ENCODE results near the gene PACSIN1. TPM values are rescaled to one million over a fixed set of nuclear protein-coding genes. Genes with fewer than 3 reads are reported as not detected.

The PACSIN1 gene
- total and polyA plus RNA-seq, 2 of the 4 experiments (the other 2 are of a cell fraction), result 0.02 TPM; not detected in 1

- dilution Hi-C loops (cut with HindIII; ENCODE audit: low sequenced_read_pairs, unreplicated experiment), result no loop called here
- Histone ChIP-seq H3K56ac (ENCODE audit: extremely low read depth, insufficient read depth, low read length) (peak overlapping the region; percentile 84; the same call in 1 of the 2 replicates), H3K79me1 (ENCODE audit: low read depth in 1 of 2, low read length in 2 of 2) (peaks cover 31 to 48% of the 10 kb centered on the region in 2 experiments), H3K4me2 (ENCODE audit: low read depth, low read length) (peak overlapping the region; percentile 94), H3K9me1 (ENCODE audit: insufficient read depth, low read length) (no peaks in the 10 kb centered on the region), H2BK5ac (ENCODE audit: low read depth, low read length, poor library complexity, severe bottlenecking) (peak overlapping the region; percentile 55), H3K9ac (ENCODE audit: low read depth, low read length) (peak overlapping the region; percentile 97), H4K91ac (ENCODE audit: insufficient read depth, low read depth, low read length) (peak overlapping the region; percentile 86; the same call in 1 of the 2 replicates), H3K9me3 (ENCODE audit: control insufficient read depth, insufficient read depth, low read length) (no peaks in the 10 kb centered on the region), H3K23ac (ENCODE audit: low read depth, low read length) (peak overlapping the region; percentile 98), H2BK15ac (ENCODE audit: low read depth, low read length) (no peak overlapping the region), H3K27me3 (ENCODE audit: control insufficient read depth, insufficient read depth, low read length) (no peaks in the 10 kb centered on the region; the same call in 1 of the 2 replicates), H4K8ac (ENCODE audit: low read depth in 2 of 2, low read length in 2 of 2) (peak overlapping the region; percentile 59 to 80), H4K20me1 (ENCODE audit: insufficient read depth, low read length) (peaks cover 39% of the 10 kb centered on the region), H3K36me3 (ENCODE audit: control insufficient read depth, insufficient read depth, low read length) (peaks cover 39% of the 10 kb centered on the region), H3K4me1 (ENCODE audit: control insufficient read depth, insufficient read depth, low read length) (peaks cover 2% of the 10 kb centered on the region), H3K18ac (ENCODE audit: low read depth, low read length) (no peak overlapping the region), H3K4ac (ENCODE audit: low read depth, low read length) (peak overlapping the region; percentile 90), H3K4me3 (ENCODE audit: insufficient read depth, low read depth, low read length) (peak overlapping the region; percentile 82), H2BK20ac (ENCODE audit: low read depth, low read length) (no peak overlapping the region), H2AK5ac (ENCODE audit: low read depth, low read length) (peak overlapping the region; percentile 74), H2AK9ac (replicated peaks; ENCODE audit: low read depth, low read length, poor library complexity) (peak overlapping the region; percentile 97), H2AFZ (replicated peaks; ENCODE audit: low read length, poor library complexity) (peak overlapping the region; percentile 78), H3K27ac (ENCODE audit: insufficient read depth, low read length) (peak overlapping the region; percentile 81), H2BK120ac (ENCODE audit: low read depth, low read length) (0 out of 2 replicates have a peak overlapping the region, but pooled peaks have one; percentile 2), H3K14ac (replicated peaks; ENCODE audit: low read depth, low read length) (peak overlapping the region; percentile 99), H4K5ac (ENCODE audit: low read depth, low read length) (0 out of 2 replicates have a peak overlapping the region, but pooled peaks have one; percentile 24)
- DNase-seq (no peak), ATAC-seq (ENCODE audit: low read depth) (no peak)
- in situ Hi-C loops (cut with MboI; ENCODE audit: low sequenced_read_pairs), result loop anchor here (10.0 kb wide), 1 partner anchor 180 kb away; no protein-coding TSS in a partner anchor
- intact Hi-C loops (cut with micrococcal nuclease), result no loop called here
- no peak for TF ChIP-seq MXI1 (IDR thresholded peaks at IDR 0.05; ENCODE audit: borderline replicate concordance, low read depth, low read length)
- ChIA-PET POLR2A (ENCODE audit: unreplicated experiment) (no interaction called here), CTCF (interaction anchor here (1.2 to 2.1 kb wide), 2 partner anchors 176 to 184 kb away, joined by 3 to 5 read pairs; no protein-coding TSS in a partner anchor)
- no TSS peak for BruUV-seq (replicated peaks)
- WGBS, 2 experiments (ENCODE audit: extremely low coverage in 2 of 2, insufficient read length in 1 of 2), result no CpG with 5 or more reads among the region's 10 CpGs
Measured at GRCh38 chr6:34425132-34425497, 40.8 kb upstream of the PACSIN1 start.
